Activated CD8-positive, alpha-beta memory T cell treated with anti-CD3 and anti-CD28 coated beads, Interleukin-2, amount 50 U/mL, for 24 hours (primary cell): ENCODE measurements around the gene LOXHD1.

Source experiments
- DNase-seq: peaks from one replicate; pipeline ENCODE4 v3.0.0-alpha.2; 2020; ENCODE audit errors: extremely low read depth

LOXHD1 gene

GRCh38 chr18:46577546-46577945, 79.5 kb downstream of the LOXHD1 start:
- no peak for DNase-seq

- no peak for DNase-seq
These were observed 81.2 kb downstream of the LOXHD1 start for GRCh38 chr18:46575851-46576250.

- DNase-seq = no peak
These were observed 82.3 kb downstream of the LOXHD1 start for GRCh38 chr18:46574743-46575115.

GRCh38 chr18:46574000-46574742, 82.8 kb downstream of the LOXHD1 start:
- no peak for DNase-seq

GRCh38 chr18:46573156-46573555, 83.9 kb downstream of the LOXHD1 start:
- no peak for DNase-seq

GRCh38 chr18:46571756-46572155, 85.3 kb downstream of the LOXHD1 start:
- DNase-seq = no peak

GRCh38 chr18:46570666-46571065, 86.4 kb downstream of the LOXHD1 start:
- no peak for DNase-seq

GRCh38 chr18:46570134-46570533, 86.9 kb downstream of the LOXHD1 start:
- DNase-seq = no peak

- no peak for DNase-seq
These were observed 87.8 kb downstream of the LOXHD1 start for GRCh38 chr18:46569211-46569610.

GRCh38 chr18:46567196-46567595, 89.8 kb downstream of the LOXHD1 start:
- DNase-seq = no peak

- no peak for DNase-seq
These were observed 90.9 kb downstream of the LOXHD1 start for GRCh38 chr18:46566111-46566510.

GRCh38 chr18:46565256-46565655, 91.8 kb downstream of the LOXHD1 start:
- DNase-seq = no peak

- no peak for DNase-seq
These were observed 93.7 kb downstream of the LOXHD1 start for GRCh38 chr18:46563317-46563716.

GRCh38 chr18:46562674-46563192, 94.3 kb downstream of the LOXHD1 start:
- no peak for DNase-seq

- no peak for DNase-seq
These were observed 96.4 kb downstream of the LOXHD1 start for GRCh38 chr18:46560671-46561045.

GRCh38 chr18:46559946-46560670, 96.9 kb downstream of the LOXHD1 start:
- DNase-seq = no peak

- DNase-seq = no peak
These were observed 97.7 kb downstream of the LOXHD1 start for GRCh38 chr18:46559296-46559695.

GRCh38 chr18:46556590-46557206, 100.3 kb downstream of the LOXHD1 start:
- no peak for DNase-seq

- DNase-seq = no peak
These were observed 101.3 kb downstream of the LOXHD1 start for GRCh38 chr18:46555724-46556123.

- DNase-seq = no peak
These were observed 101.8 kb downstream of the LOXHD1 start for GRCh38 chr18:46555213-46555612.

- DNase-seq = no peak
These were observed 102.5 kb downstream of the LOXHD1 start for GRCh38 chr18:46554406-46555080.

GRCh38 chr18:46550609-46551008, 106.4 kb downstream of the LOXHD1 start:
- no peak for DNase-seq
